MM.1S (cell line): ENCODE results near the gene TLR2.

ENCODE experiments used
- DNase-seq: peaks from one replicate; pipeline ENCODE4 v3.0.0-alpha.2; 2015
- H2AFZ ChIP-seq: fragments of 300-600 bp; sonication (generic); 2 replicates; pipeline ENCODE4 v1.6.0; 2016; ENCODE audit warnings: antibody characterized with exemption, low read length
- H3F3A ChIP-seq: fragments of 300-600 bp; sonication (generic); 2 replicates; pipeline ENCODE4 v1.6.1; 2016; ENCODE audit warnings: mild to moderate bottlenecking, antibody characterized with exemption, low read length, moderate library complexity, mixed read lengths; ENCODE audit not compliant: insufficient read depth
- H3K27ac ChIP-seq: fragments of 300-600 bp; sonication (generic); 2 replicates; pipeline ENCODE4 v1.5.1; 2016; ENCODE audit warnings: mild to moderate bottlenecking, low read length
- H3K27me3 ChIP-seq: fragments of 300-600 bp; sonication (generic); replicated peaks from 2 replicates; pipeline ENCODE4 v1.6.0; 2016; ENCODE audit warnings: low read length; ENCODE audit not compliant: insufficient read depth
- H3K36me3 ChIP-seq: fragments of 300-600 bp; sonication (generic); replicated peaks from 2 replicates; pipeline ENCODE4 v1.6.1; 2016; ENCODE audit warnings: mild to moderate bottlenecking, low read length, mixed read lengths; ENCODE audit not compliant: insufficient read depth
- H3K4me1 ChIP-seq: fragments of 300-600 bp; sonication (generic); 2 replicates; pipeline ENCODE4 v1.6.1; 2016; ENCODE audit warnings: low read length, mixed read lengths
- H3K4me2 ChIP-seq: fragments of 300-600 bp; sonication (generic); 2 replicates; pipeline ENCODE4 v1.6.0; 2016; ENCODE audit warnings: low read depth, low read length
- H3K4me3 ChIP-seq: fragments of 300-600 bp; sonication (generic); 2 replicates; pipeline ENCODE4 v1.5.1; 2016; ENCODE audit warnings: low read length, mixed read lengths
- H3K79me2 ChIP-seq: fragments of 300-600 bp; sonication (generic); 2 replicates; pipeline ENCODE4 v1.6.1; 2016; ENCODE audit warnings: mixed run types, low read length, mixed read lengths
- H3K9ac ChIP-seq: fragments of 300-600 bp; sonication (generic); 2 replicates; pipeline ENCODE4 v1.6.1; 2016; ENCODE audit warnings: low read length, mixed read lengths
- H3K9me2 ChIP-seq: fragments of 300-600 bp; sonication (generic); replicated peaks from 2 replicates; pipeline ENCODE4 v1.6.1; 2016; ENCODE audit warnings: mild to moderate bottlenecking, low read length, mixed read lengths; ENCODE audit not compliant: insufficient read depth
- H3K9me3 ChIP-seq: fragments of 300-600 bp; sonication (generic); replicated peaks from 2 replicates; pipeline ENCODE4 v1.6.1; 2016; ENCODE audit warnings: mild to moderate bottlenecking, low read length, mixed read lengths; ENCODE audit not compliant: insufficient read depth
- H4K20me1 ChIP-seq: fragments of 300-600 bp; sonication (generic); 2 replicates; pipeline ENCODE4 v1.6.1; 2016; ENCODE audit warnings: mild to moderate bottlenecking, low read length, moderate library complexity, mixed read lengths; ENCODE audit not compliant: insufficient read depth
- CTCF ChIP-seq: fragments of 300-600 bp; sonication (generic); IDR thresholded peaks from 2 replicates; pipeline ENCODE4 v1.5.1; 2016; ENCODE audit warnings: antibody characterized with exemption, low read length, mixed read lengths
- EZH2 ChIP-seq: fragments of 300-600 bp; sonication (generic); optimal IDR thresholded peaks from 2 replicates; pipeline ENCODE3; 2017; ENCODE audit warnings: low read depth, mild to moderate bottlenecking, antibody characterized with exemption, low read length, mixed read lengths
- EZH2phosphoT487 ChIP-seq: fragments of 300-600 bp; sonication (generic); IDR thresholded peaks from 2 replicates; pipeline ENCODE4 v1.6.1; 2018; ENCODE audit warnings: antibody characterized with exemption, low read length

TLR2 gene

GRCh38 chr4:153646261-153646660 is 37.8 kb upstream of the TLR2 start:
- no peak overlapping the region for H3K4me3 ChIP-seq
- H3K4me1 ChIP-seq: 0 out of 2 replicates have a peak, but pooled peaks cover 4% of the 10 kb centered on the region
- TF ChIP-seq EZH2phosphoT487 (no peak), EZH2 (no peak), CTCF (no peak)
- H3K4me2 ChIP-seq: no peak overlapping the region
- H3K9ac ChIP-seq: no peak overlapping the region
- no peaks in the 10 kb centered on the region for H3F3A ChIP-seq
- no peak overlapping the region for H3K27ac ChIP-seq
- H3K27me3 ChIP-seq: no peaks in the 10 kb centered on the region
- no peaks in the 10 kb centered on the region for H3K9me3 ChIP-seq
- no peaks in the 10 kb centered on the region for H3K36me3 ChIP-seq
- H3K9me2 ChIP-seq: no peaks in the 10 kb centered on the region
- H2AFZ ChIP-seq: no peak overlapping the region
- H4K20me1 ChIP-seq: no peaks in the 10 kb centered on the region
- no peak for DNase-seq
- no peaks in the 10 kb centered on the region for H3K79me2 ChIP-seq

- no peak overlapping the region for H3K9ac ChIP-seq
- no peaks in the 10 kb centered on the region for H3K9me2 ChIP-seq
- H3K4me3 ChIP-seq: no peak overlapping the region
- H4K20me1 ChIP-seq: no peaks in the 10 kb centered on the region
- no peak overlapping the region for H3K27ac ChIP-seq
- H3K79me2 ChIP-seq: no peaks in the 10 kb centered on the region
- H3K9me3 ChIP-seq: no peaks in the 10 kb centered on the region
- H3K4me2 ChIP-seq: no peak overlapping the region
- H3K4me1 ChIP-seq: 0 out of 2 replicates have a peak, but pooled peaks cover 4% of the 10 kb centered on the region
- H2AFZ ChIP-seq: no peak overlapping the region
- no peak for DNase-seq
- no peak for TF ChIP-seq EZH2
- TF ChIP-seq CTCF: no peak
- TF ChIP-seq EZH2phosphoT487: no peak
- H3K36me3 ChIP-seq: no peaks in the 10 kb centered on the region
- H3F3A ChIP-seq: no peaks in the 10 kb centered on the region
- H3K27me3 ChIP-seq: no peaks in the 10 kb centered on the region
Observed at GRCh38 chr4:153646978-153647377, 37.1 kb upstream of the TLR2 start.

GRCh38 chr4:153647975-153648374 is 36.1 kb upstream of the TLR2 start:
- no peak overlapping the region for H3K4me2 ChIP-seq
- TF ChIP-seq CTCF: no peak
- no peak for TF ChIP-seq EZH2
- no peak for TF ChIP-seq EZH2phosphoT487
- H3K36me3 ChIP-seq: no peaks in the 10 kb centered on the region
- DNase-seq: no peak
- H4K20me1 ChIP-seq: no peaks in the 10 kb centered on the region
- H3K4me1 ChIP-seq: 0 out of 2 replicates have a peak, but pooled peaks cover 4% of the 10 kb centered on the region
- no peak overlapping the region for H3K4me3 ChIP-seq
- no peaks in the 10 kb centered on the region for H3K9me3 ChIP-seq
- no peaks in the 10 kb centered on the region for H3K79me2 ChIP-seq
- H3K9me2 ChIP-seq: no peaks in the 10 kb centered on the region
- no peak overlapping the region for H2AFZ ChIP-seq
- H3K27ac ChIP-seq: no peak overlapping the region
- H3F3A ChIP-seq: no peaks in the 10 kb centered on the region
- no peaks in the 10 kb centered on the region for H3K27me3 ChIP-seq
- H3K9ac ChIP-seq: no peak overlapping the region
